K562 (cell line): ENCODE measurements around the gene UQCRC2. TPM values are rescaled to one million over a fixed set of nuclear protein-coding genes. Genes with fewer than 3 reads are reported as not detected.

Experiments
- polyA plus RNA-seq, 8 experiments: library from polyadenylated mRNA; depleted of rRNA in 4 of 8; stranded (reverse) in 5 of 8; unstranded in 3 of 8; fragments of >200 nt; fragmentation: Nextera tagmentation in 2 of 8; fragmentation: Illumina TruSeq in 1 of 8; extraction: Ambion mirVana in 2 of 8; extraction: Trizol in 1 of 8; gene quantifications; 2 replicates each; pipeline versions ENCODE4 v1.2.1 to v1.2.3, GENCODE V29; 2011 to 2014; ENCODE audit warnings: inconsistent platforms in 1 of 8, missing spikeins in 1 of 8
- total RNA-seq, 7 experiments: library from RNA; depleted of rRNA in 6 of 7; stranded (reverse); fragments of >200 nt in 6 of 7; fragmentation: Illumina TruSeq in 2 of 7; extraction: Trizol in 2 of 7; gene quantifications; 2 replicates each; pipeline versions ENCODE4 v1.2.1 to v1.2.3, GENCODE V29; 2011 to 2021; ENCODE audit warnings: low replicate concordance in 1 of 7

Gene UQCRC2
- total and polyA plus RNA-seq, 9 of the 15 experiments (the other 6 are each of a cell fraction or from before 2014, with no cell fraction given) = 177 to 516 (median 319) TPM

Other genes starting within 250 kb of the UQCRC2 start
- 9.1 and 11.6 TPM in 2 replicates for gene NPIPB4, start 95.6 kb upstream of the UQCRC2 start, total RNA-seq (2014; rRNA removed)
- gene NPIPB4, start 95.6 kb upstream of the UQCRC2 start, total RNA-seq (2014; rRNA removed; fragmentation: Illumina TruSeq; extraction: Trizol) = 50.7 and 55.1 TPM in 2 replicates
- gene NPIPB4, start 95.6 kb upstream of the UQCRC2 start, total RNA-seq (2015; rRNA removed; fragmentation: Illumina TruSeq; extraction: Trizol) = 41.3 and 45.2 TPM in 2 replicates
- gene NPIPB4, start 95.6 kb upstream of the UQCRC2 start, total RNA-seq (2021) = 77.3 and 78.6 TPM in 2 replicates
- gene NPIPB4, start 95.6 kb upstream of the UQCRC2 start, polyA plus RNA-seq (2011; rRNA removed) = 35.6 and 37.6 TPM in 2 replicates
- gene NPIPB4, start 95.6 kb upstream of the UQCRC2 start, polyA plus RNA-seq (2014; fragmentation: Illumina TruSeq; extraction: Trizol) = 36.4 and 42.2 TPM in 2 replicates
- gene NPIPB4, start 95.6 kb upstream of the UQCRC2 start, polyA plus RNA-seq (2014; fragmentation: Nextera tagmentation; extraction: Ambion mirVana) = 1 to 10 TPM; 2.4 to 3.2 TPM
- gene NPIPB4, start 95.6 kb upstream of the UQCRC2 start, polyA plus RNA-seq (2014; rRNA removed) = 39.8 and 50.9 TPM in 2 replicates
- not detected in 2 replicates for gene PDZD9, start 47.8 kb downstream of the UQCRC2 start, total RNA-seq (2014; rRNA removed)
- gene PDZD9, start 47.8 kb downstream of the UQCRC2 start, total RNA-seq (2014; rRNA removed; fragmentation: Illumina TruSeq; extraction: Trizol) = not detected in 2 replicates
- not detected in 2 replicates for gene PDZD9, start 47.8 kb downstream of the UQCRC2 start, total RNA-seq (2015; rRNA removed; fragmentation: Illumina TruSeq; extraction: Trizol)
- not detected in 2 replicates for gene PDZD9, start 47.8 kb downstream of the UQCRC2 start, total RNA-seq (2021)
- not detected in 2 replicates for gene PDZD9, start 47.8 kb downstream of the UQCRC2 start, polyA plus RNA-seq (2011; rRNA removed)
- not detected in 2 replicates for gene PDZD9, start 47.8 kb downstream of the UQCRC2 start, polyA plus RNA-seq (2014; fragmentation: Illumina TruSeq; extraction: Trizol)
- under 1 TPM; 0.06 to 0.08 TPM for gene PDZD9, start 47.8 kb downstream of the UQCRC2 start, polyA plus RNA-seq (2014; fragmentation: Nextera tagmentation; extraction: Ambion mirVana)
- gene PDZD9, start 47.8 kb downstream of the UQCRC2 start, polyA plus RNA-seq (2014; rRNA removed) = not detected in 2 replicates
- gene MOSMO, start 54.8 kb downstream of the UQCRC2 start, total RNA-seq (2014; rRNA removed) = 3.7 and 6.3 TPM in 2 replicates
- 7.7 and 9.0 TPM in 2 replicates for gene MOSMO, start 54.8 kb downstream of the UQCRC2 start, total RNA-seq (2014; rRNA removed; fragmentation: Illumina TruSeq; extraction: Trizol)
- 9.0 and 10.4 TPM in 2 replicates for gene MOSMO, start 54.8 kb downstream of the UQCRC2 start, total RNA-seq (2015; rRNA removed; fragmentation: Illumina TruSeq; extraction: Trizol)
- 5.4 and 7.6 TPM in 2 replicates for gene MOSMO, start 54.8 kb downstream of the UQCRC2 start, total RNA-seq (2021)
- gene MOSMO, start 54.8 kb downstream of the UQCRC2 start, polyA plus RNA-seq (2011; rRNA removed) = 11.3 and 13.3 TPM in 2 replicates
- gene MOSMO, start 54.8 kb downstream of the UQCRC2 start, polyA plus RNA-seq (2014; fragmentation: Illumina TruSeq; extraction: Trizol) = 9.1 and 9.3 TPM in 2 replicates
- gene MOSMO, start 54.8 kb downstream of the UQCRC2 start, polyA plus RNA-seq (2014; fragmentation: Nextera tagmentation; extraction: Ambion mirVana) = 1 to 10 TPM; 1.9 to 2.0 TPM
- gene MOSMO, start 54.8 kb downstream of the UQCRC2 start, polyA plus RNA-seq (2014; rRNA removed) = 7.1 and 9.9 TPM in 2 replicates
- gene VWA3A, start 139.2 kb downstream of the UQCRC2 start, total RNA-seq (2014; rRNA removed) = not detected in 2 replicates
- not detected in 2 replicates for gene VWA3A, start 139.2 kb downstream of the UQCRC2 start, total RNA-seq (2014; rRNA removed; fragmentation: Illumina TruSeq; extraction: Trizol)
- gene VWA3A, start 139.2 kb downstream of the UQCRC2 start, total RNA-seq (2015; rRNA removed; fragmentation: Illumina TruSeq; extraction: Trizol) = not detected in 2 replicates
- not detected in 2 replicates for gene VWA3A, start 139.2 kb downstream of the UQCRC2 start, total RNA-seq (2021)
- gene VWA3A, start 139.2 kb downstream of the UQCRC2 start, polyA plus RNA-seq (2011; rRNA removed) = not detected in 2 replicates
- not detected in 2 replicates for gene VWA3A, start 139.2 kb downstream of the UQCRC2 start, polyA plus RNA-seq (2014; fragmentation: Illumina TruSeq; extraction: Trizol)
- gene VWA3A, start 139.2 kb downstream of the UQCRC2 start, polyA plus RNA-seq (2014; fragmentation: Nextera tagmentation; extraction: Ambion mirVana) = not detected
- gene VWA3A, start 139.2 kb downstream of the UQCRC2 start, polyA plus RNA-seq (2014; rRNA removed) = not detected in 2 replicates
- not detected in 2 replicates for gene SDR42E2, start 209.1 kb downstream of the UQCRC2 start, total RNA-seq (2014; rRNA removed)
- not detected in 2 replicates for gene SDR42E2, start 209.1 kb downstream of the UQCRC2 start, total RNA-seq (2014; rRNA removed; fragmentation: Illumina TruSeq; extraction: Trizol)
- 0.07 TPM in 1 of 2 replicates, not detected in the other for gene SDR42E2, start 209.1 kb downstream of the UQCRC2 start, total RNA-seq (2015; rRNA removed; fragmentation: Illumina TruSeq; extraction: Trizol)
- not detected in 2 replicates for gene SDR42E2, start 209.1 kb downstream of the UQCRC2 start, total RNA-seq (2021)
- gene SDR42E2, start 209.1 kb downstream of the UQCRC2 start, polyA plus RNA-seq (2011; rRNA removed) = 0.03 and 0.08 TPM in 2 replicates
- 0.04 TPM in 1 of 2 replicates, not detected in the other for gene SDR42E2, start 209.1 kb downstream of the UQCRC2 start, polyA plus RNA-seq (2014; fragmentation: Illumina TruSeq; extraction: Trizol)
- gene SDR42E2, start 209.1 kb downstream of the UQCRC2 start, polyA plus RNA-seq (2014; fragmentation: Nextera tagmentation; extraction: Ambion mirVana) = under 1 TPM; 0.04 to 0.06 TPM
- gene SDR42E2, start 209.1 kb downstream of the UQCRC2 start, polyA plus RNA-seq (2014; rRNA removed) = not detected in 2 replicates